ENCODE data around the gene ABLIM1.

DNA sequence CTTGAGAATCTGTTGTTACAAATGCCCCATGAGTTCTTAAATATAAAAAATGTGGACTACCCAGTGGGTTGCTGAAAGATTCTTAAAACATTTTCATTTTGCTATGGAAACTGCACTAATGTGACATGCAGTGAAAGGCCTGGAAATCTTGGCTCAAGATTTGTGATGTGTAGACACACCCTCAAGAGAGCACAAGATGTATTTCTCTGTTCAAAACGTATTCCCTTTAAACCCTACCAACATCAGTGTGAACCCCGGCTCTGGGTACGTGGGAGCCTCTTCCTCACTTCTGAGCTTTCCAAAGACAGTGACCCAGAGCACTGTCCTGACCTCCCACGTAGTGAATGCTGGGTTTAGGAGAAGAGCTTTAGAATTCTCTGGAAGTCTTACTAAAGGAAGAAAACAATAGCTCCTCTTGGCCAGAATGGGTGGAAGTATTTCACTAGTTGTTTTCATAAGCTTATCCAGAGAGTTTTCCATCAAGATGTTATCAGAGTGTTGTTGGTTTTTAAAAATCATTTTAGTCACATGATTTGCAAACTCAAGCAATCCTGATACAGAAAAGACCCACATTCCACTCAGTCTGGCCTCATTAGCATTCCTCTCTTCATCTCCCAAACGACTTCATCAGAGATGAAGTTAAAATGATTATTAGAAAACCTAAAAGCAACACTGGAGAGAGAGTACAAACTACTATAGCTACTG lies 172.2 kb downstream of the ABLIM1 start:
- TF ChIP-seq, protein P1, sequence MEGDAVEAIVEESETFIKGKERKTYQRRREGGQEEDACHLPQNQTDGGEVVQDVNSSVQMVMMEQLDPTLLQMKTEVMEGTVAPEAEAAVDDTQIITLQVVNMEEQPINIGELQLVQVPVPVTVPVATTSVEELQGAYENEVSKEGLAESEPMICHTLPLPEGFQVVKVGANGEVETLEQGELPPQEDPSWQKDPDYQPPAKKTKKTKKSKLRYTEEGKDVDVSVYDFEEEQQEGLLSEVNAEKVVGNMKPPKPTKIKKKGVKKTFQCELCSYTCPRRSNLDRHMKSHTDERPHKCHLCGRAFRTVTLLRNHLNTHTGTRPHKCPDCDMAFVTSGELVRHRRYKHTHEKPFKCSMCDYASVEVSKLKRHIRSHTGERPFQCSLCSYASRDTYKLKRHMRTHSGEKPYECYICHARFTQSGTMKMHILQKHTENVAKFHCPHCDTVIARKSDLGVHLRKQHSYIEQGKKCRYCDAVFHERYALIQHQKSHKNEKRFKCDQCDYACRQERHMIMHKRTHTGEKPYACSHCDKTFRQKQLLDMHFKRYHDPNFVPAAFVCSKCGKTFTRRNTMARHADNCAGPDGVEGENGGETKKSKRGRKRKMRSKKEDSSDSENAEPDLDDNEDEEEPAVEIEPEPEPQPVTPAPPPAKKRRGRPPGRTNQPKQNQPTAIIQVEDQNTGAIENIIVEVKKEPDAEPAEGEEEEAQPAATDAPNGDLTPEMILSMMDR (conservative IDR thresholded peaks at IDR 0.05; ENCODE audit: low read depth, low read length) = no peak
- TF ChIP-seq EZH2 (IDR thresholded peaks at IDR 0.05; ENCODE audit: borderline replicate concordance, low read depth, low read length, poor library complexity, severe bottlenecking) = no peak
